AG04449 (cell line): ENCODE data around the gene SLC1A5.
A peak's percentile ranks its signal among the peaks of the same experiment; 100 is the strongest.

Source experiments
- CTCF ChIA-PET: fragments of 350-600 bp; formaldehyde crosslinking; extraction: SDS; loops from one replicate; lab custom pipeline; 2021; ENCODE audit warnings: antibody characterized with exemption; lab: Yijun Ruan, JAX
- POLR2A ChIA-PET: fragments of 400-600, 350-600 bp; formaldehyde crosslinking; extraction: SDS; loops from one replicate; lab custom pipeline; 2020; ENCODE audit warnings: antibody characterized with exemption, inconsistent platforms; lab: Yijun Ruan, JAX
- DNase-seq: peaks from one replicate; pipeline ENCODE4 v3.0.0-alpha.2; 2010; ENCODE audit warnings: low read depth, low spot score
- H3K4me3 ChIP-seq: 2 replicates; pipeline ENCODE4 v1.5.1; 2011; ENCODE audit warnings: low read depth, mild to moderate bottlenecking, control low read depth, low read length
- TF ChIP-seq, protein P1 (sequence below): IDR thresholded peaks from one replicate; pipeline ENCODE4 v1.5.1; 2011; ENCODE audit warnings: mild to moderate bottlenecking, moderate library complexity, low read length, control low read depth, inconsistent platforms; ENCODE audit not compliant: insufficient read depth; ENCODE audit errors: missing control alignments

SLC1A5 gene

GRCh38 chr19:46745030-46745429 lies 43.4 kb downstream of the SLC1A5 start:
- no peak for DNase-seq
- TF ChIP-seq, protein P1, sequence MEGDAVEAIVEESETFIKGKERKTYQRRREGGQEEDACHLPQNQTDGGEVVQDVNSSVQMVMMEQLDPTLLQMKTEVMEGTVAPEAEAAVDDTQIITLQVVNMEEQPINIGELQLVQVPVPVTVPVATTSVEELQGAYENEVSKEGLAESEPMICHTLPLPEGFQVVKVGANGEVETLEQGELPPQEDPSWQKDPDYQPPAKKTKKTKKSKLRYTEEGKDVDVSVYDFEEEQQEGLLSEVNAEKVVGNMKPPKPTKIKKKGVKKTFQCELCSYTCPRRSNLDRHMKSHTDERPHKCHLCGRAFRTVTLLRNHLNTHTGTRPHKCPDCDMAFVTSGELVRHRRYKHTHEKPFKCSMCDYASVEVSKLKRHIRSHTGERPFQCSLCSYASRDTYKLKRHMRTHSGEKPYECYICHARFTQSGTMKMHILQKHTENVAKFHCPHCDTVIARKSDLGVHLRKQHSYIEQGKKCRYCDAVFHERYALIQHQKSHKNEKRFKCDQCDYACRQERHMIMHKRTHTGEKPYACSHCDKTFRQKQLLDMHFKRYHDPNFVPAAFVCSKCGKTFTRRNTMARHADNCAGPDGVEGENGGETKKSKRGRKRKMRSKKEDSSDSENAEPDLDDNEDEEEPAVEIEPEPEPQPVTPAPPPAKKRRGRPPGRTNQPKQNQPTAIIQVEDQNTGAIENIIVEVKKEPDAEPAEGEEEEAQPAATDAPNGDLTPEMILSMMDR: no peak
- peak overlapping the region; percentile 91 for H3K4me3 ChIP-seq
- ChIA-PET POLR2A (interaction anchor here (1.6 kb wide), 1 partner anchor 14 kb away, joined by 3 read pairs; no protein-coding TSS in a partner anchor), CTCF (interaction anchor here (1.1 to 9.4 kb wide), 9 partner anchors 10 to 216 kb away, joined by 3 to 138 read pairs (median 5); no protein-coding TSS in a partner anchor)

- no peak for DNase-seq
- TF ChIP-seq, protein P1: no peak
- H3K4me3 ChIP-seq: peak overlapping the region; percentile 91; the same call in 1 of the 2 replicates
- CTCF ChIA-PET: interaction anchor here (0.5 to 9.4 kb wide), 9 partner anchors 11 to 1828 kb away, joined by 3 to 138 read pairs (median 5); no protein-coding TSS in a partner anchor
- POLR2A ChIA-PET: interaction anchor here (1.6 kb wide), 1 partner anchor 13 kb away, joined by 3 read pairs; no protein-coding TSS in a partner anchor
These were observed 44.2 kb downstream of the SLC1A5 start for GRCh38 chr19:46744005-46744691.

- CTCF ChIA-PET: interaction anchor here (0.7 to 9.4 kb wide), 9 partner anchors 10 to 100 kb away, joined by 3 to 138 read pairs (median 11); no protein-coding TSS in a partner anchor
- POLR2A ChIA-PET: no interaction called here
- H3K4me3 ChIP-seq: no peak overlapping the region
- TF ChIP-seq, protein P1: no peak
- no peak for DNase-seq
These were observed 45.4 kb downstream of the SLC1A5 start for GRCh38 chr19:46742926-46743480.

GRCh38 chr19:46741447-46741846 lies 46.9 kb downstream of the SLC1A5 start:
- POLR2A ChIA-PET: no interaction called here

DNA sequence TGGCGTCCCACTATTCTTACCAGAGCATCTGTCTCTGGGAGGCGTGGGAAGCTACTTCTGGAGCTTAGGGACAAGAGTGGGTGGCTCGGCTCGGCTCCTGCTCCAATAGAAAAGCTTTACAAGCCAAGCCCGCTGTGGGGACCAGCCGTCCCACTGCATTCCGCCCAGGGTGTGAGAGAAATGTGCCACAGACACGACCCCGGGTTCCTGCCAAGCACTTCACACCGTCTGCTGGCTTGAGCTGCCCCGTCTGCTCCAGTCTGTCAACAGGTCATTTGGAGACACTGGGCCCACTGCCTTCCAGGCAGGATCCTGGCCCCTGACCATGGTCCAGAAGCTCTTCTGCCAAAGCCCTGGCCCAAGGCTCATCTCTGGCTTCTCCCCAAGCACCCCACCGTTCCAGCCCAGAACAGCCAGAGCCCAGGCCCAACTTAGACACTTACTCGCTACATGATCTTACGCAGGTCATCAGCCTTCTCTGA lies 49.1 kb downstream of the SLC1A5 start:
- H3K4me3 ChIP-seq: no peak overlapping the region
- DNase-seq: no peak
- CTCF ChIA-PET: interaction anchor here (1.2 to 9.4 kb wide), 3 partner anchors 9 to 11 kb away, joined by 3 to 138 read pairs (median 3); no protein-coding TSS in a partner anchor
- TF ChIP-seq, protein P1: no peak
- POLR2A ChIA-PET: no interaction called here

More at GRCh38 chr19:46741447-46741846, 46.9 kb downstream of the SLC1A5 start:
- no peak for DNase-seq
- TF ChIP-seq, protein P1: no peak
- H3K4me3 ChIP-seq: no peak overlapping the region
- CTCF ChIA-PET: interaction anchor here (0.8 to 9.4 kb wide), 8 partner anchors 9 to 250 kb away, joined by 3 to 138 read pairs (median 5); no protein-coding TSS in a partner anchor

DNA sequence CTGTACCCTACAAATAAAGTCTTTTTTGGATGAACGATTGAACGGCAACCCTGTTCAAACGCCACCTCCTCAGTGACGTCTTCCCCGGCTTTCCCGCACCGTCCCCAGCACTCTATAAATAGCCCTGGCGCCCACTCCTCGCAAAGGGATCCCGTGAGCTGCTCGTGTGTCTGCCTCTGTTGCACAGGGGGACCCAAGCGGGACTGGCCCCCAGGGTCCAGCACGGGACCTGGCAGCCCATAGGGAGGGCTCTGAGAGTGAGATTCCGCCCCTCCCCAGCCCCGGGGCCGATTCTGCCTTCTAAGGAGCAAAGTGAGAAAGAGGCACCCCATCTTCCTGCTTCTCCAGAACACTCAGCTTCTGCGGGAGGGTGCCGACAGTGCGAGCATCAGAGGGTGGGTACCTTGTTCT lies 50.6 kb downstream of the SLC1A5 start:
- ChIA-PET CTCF (interaction anchor here (1.1 to 9.4 kb wide), 4 partner anchors 8 to 33 kb away, joined by 3 to 138 read pairs (median 4); no protein-coding TSS in a partner anchor), POLR2A (no interaction called here)
- no peak overlapping the region for H3K4me3 ChIP-seq
- DNase-seq: no peak
- TF ChIP-seq, protein P1: no peak
